Mucosa of descending colon (tissue), 3 donors: Measurements from ENCODE around the gene OR5B17. TPM values are rescaled to one million over a fixed set of nuclear protein-coding genes. Genes with fewer than 3 reads are reported as not detected.
A peak's percentile ranks its signal among the peaks of the same experiment; 100 is the strongest.

Experiments used
- ATAC-seq: fragments of 200-7000 bp; cut with Tn5 transposase; one replicate; pipeline ENCODE4 v1.9.1; 2020; ENCODE audit warnings: mild to moderate bottlenecking, moderate library complexity
- DNase-seq, 3 donors: peaks; one replicate each; pipeline ENCODE4 v3.0.0-alpha.2; 2020
- H3K36me3 ChIP-seq: fragments of 200-600 bp; one replicate; pipeline ENCODE4 v1.8.0; 2021; ENCODE audit warnings: low read depth, mild to moderate bottlenecking
- H3K4me1 ChIP-seq: fragments of 200-600 bp; one replicate; pipeline ENCODE4 v1.8.0; 2021; ENCODE audit warnings: low read depth, mild to moderate bottlenecking
- H3K4me3 ChIP-seq: fragments of 200-600 bp; one replicate; pipeline ENCODE4 v1.8.0; 2021; ENCODE audit warnings: mild to moderate bottlenecking
- H3K9me3 ChIP-seq: fragments of 200-600 bp; one replicate; pipeline ENCODE4 v1.8.0; 2021; ENCODE audit warnings: mild to moderate bottlenecking
- intact Hi-C, 2 donors: fragments of 100-400 bp; cut with DNase I in 1 of 2; cut with micrococcal nuclease in 1 of 2; formaldehyde crosslinking; loops; one replicate each; pipeline versions ENCODE4 v1.11.0 to v1.11.1; 2022; cut with DNase I, micrococcal nuclease
- total RNA-seq, 3 donors: library from RNA; stranded (reverse); fragmentation: NEBNext Ultra II Directional in 2 of 3; extraction: Animal tissue kit (Norgen Biotek cat#: 25700) in 2 of 3; gene quantifications; one replicate each; pipeline versions ENCODE4 v1.2.1 to v1.2.4, GENCODE V29; 2021 to 2023
- TF ChIP-seq, protein P1 (sequence below): fragments of 200-600 bp; IDR thresholded peaks from one replicate; pipeline ENCODE4 v1.8.0; 2022; ENCODE audit warnings: antibody characterized with exemption, mild to moderate bottlenecking
- donor health status: DM: no; HTN: no; CAD: no; lungs with moderate emphysema.
- donor health status: DM: no; HTN: no; CAD: no.
- donor health status: DM: no; HTN: yes; CAD: no.

Gene OR5B17
- total RNA-seq, 3 donors from 2014 or later = not detected

DNA sequence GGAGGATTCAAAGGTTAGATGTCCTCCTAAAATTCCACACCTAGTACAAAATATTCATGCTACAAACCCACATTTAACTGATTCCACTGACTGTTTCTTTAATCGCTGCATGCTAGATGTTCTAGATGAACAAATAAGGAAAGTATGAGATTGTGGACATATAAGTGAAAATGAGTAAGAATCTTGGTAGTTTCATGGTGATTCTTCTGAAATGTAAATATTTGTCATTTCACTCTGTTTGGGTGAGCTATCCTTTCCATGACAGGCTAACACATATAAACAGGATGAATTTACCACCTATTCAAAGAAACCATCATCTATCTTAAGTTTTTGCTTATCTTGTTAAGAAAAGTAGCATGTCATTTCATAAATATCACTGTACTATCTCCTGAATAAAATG lies 33.0 kb upstream of the OR5B17 start:
- no peak overlapping the region for H3K4me3 ChIP-seq
- intact Hi-C loops = no loop called here
- no peaks in the 10 kb centered on the region for H3K9me3 ChIP-seq
- no peaks in the 10 kb centered on the region for H3K4me1 ChIP-seq
- H3K36me3 ChIP-seq = no peaks in the 10 kb centered on the region
- ATAC-seq = no peak
- TF ChIP-seq, protein P1, sequence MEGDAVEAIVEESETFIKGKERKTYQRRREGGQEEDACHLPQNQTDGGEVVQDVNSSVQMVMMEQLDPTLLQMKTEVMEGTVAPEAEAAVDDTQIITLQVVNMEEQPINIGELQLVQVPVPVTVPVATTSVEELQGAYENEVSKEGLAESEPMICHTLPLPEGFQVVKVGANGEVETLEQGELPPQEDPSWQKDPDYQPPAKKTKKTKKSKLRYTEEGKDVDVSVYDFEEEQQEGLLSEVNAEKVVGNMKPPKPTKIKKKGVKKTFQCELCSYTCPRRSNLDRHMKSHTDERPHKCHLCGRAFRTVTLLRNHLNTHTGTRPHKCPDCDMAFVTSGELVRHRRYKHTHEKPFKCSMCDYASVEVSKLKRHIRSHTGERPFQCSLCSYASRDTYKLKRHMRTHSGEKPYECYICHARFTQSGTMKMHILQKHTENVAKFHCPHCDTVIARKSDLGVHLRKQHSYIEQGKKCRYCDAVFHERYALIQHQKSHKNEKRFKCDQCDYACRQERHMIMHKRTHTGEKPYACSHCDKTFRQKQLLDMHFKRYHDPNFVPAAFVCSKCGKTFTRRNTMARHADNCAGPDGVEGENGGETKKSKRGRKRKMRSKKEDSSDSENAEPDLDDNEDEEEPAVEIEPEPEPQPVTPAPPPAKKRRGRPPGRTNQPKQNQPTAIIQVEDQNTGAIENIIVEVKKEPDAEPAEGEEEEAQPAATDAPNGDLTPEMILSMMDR = no peak
- no peak for DNase-seq

DNA sequence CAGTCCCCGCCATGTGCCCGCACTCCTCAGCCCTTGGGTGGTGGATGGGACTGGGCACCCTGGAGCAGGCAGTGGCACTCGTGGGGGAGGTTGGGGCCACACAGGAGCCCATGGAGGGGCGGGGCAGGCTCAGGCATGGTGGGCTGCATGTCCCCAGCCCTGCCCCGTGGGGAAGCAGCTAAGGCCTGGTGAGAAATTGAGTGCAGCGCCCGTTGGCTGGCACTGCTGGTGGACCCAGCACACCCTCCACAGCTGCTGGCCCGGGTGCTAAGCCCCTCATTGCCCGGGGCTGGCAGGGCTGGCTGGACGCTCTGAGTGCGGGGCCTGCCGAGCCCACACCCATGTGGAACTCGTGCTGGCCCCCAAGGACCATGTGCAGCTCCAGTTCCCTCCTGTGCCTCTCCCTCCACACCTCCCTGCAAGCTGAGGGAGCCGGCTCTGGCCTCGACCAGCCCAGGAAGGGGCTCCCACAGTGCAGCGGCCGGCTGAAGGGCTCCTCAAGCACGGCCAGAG lies 31.7 kb upstream of the OR5B17 start:
- H3K4me1 ChIP-seq = no peaks in the 10 kb centered on the region
- intact Hi-C loops = no loop called here
- DNase-seq (peak in 1 of 3 donors; percentile 39), ATAC-seq (no peak)
- no peaks in the 10 kb centered on the region for H3K9me3 ChIP-seq
- TF ChIP-seq, protein P1 = no peak
- H3K36me3 ChIP-seq = no peaks in the 10 kb centered on the region
- no peak overlapping the region for H3K4me3 ChIP-seq

DNA sequence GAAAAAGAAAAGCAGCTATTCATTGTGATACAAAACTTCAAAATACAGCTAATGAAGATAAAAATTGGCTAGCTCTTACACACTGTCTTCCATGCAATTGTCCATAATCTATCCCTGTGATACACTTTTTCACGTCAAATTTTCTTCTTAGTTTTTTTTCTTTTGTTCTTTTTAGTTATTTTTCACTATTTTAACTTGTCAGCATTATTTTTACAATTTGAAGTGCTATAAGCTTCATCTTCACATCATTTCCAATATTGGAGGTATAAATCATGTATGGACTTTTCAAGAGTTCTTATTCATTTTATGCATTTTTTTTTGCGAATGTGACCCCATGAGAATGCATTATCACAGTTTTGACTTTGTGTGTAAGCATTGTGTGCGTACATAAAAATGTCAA lies 4.1 kb downstream of the OR5B17 start:
- no peak for DNase-seq
- ATAC-seq = no peak
- no peaks in the 10 kb centered on the region for H3K36me3 ChIP-seq
- TF ChIP-seq, protein P1 = no peak
- H3K4me3 ChIP-seq = no peak overlapping the region
- intact Hi-C loops = no loop called here
- H3K4me1 ChIP-seq = no peaks in the 10 kb centered on the region
- H3K9me3 ChIP-seq = no peaks in the 10 kb centered on the region

DNA sequence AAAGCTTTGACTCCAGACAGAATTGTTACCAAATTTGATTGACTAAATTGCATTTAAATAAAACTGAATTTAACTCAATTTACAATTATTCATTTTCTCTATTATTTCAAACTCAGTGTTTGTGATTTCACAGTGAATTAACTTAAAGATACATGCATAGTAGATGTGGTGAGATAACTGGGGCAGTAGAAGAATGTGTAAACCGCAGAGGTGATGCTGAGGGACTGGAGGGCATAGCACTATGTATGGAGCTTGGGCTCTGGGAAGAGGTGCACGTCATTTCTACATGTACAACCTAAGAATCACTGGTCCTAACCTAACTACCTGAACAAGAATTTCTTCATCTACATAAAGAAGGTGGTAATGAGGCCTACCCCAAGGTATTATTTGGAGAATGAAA lies 13.7 kb downstream of the OR5B17 start:
- DNase-seq (no peak), ATAC-seq (no peak)
- intact Hi-C loops = no loop called here
- TF ChIP-seq, protein P1 = no peak
- no peak overlapping the region for H3K4me3 ChIP-seq
- H3K4me1 ChIP-seq = no peaks in the 10 kb centered on the region
- no peaks in the 10 kb centered on the region for H3K36me3 ChIP-seq
- H3K9me3 ChIP-seq = no peaks in the 10 kb centered on the region

DNA sequence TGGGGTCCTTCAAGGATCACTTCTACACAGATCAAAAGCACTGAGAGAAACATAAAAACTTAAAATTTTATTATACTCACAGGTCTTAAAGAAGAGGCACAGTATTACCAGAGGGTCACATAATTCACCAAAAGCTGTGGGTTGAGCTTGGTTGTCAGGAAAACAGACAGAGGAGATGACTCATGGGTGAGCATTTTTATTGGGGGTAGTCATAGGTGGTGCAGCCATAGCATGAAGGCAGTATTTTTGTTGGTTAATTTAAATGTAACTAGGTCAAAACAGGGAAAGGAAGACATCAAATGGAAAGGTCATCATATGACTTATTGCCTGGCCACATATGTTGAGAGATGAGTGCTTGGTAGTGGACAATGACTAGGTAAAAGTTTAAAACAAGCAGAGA lies 24.2 kb downstream of the OR5B17 start:
- Histone ChIP-seq H3K4me3 (no peak overlapping the region), H3K4me1 (no peaks in the 10 kb centered on the region), H3K36me3 (no peaks in the 10 kb centered on the region), H3K9me3 (no peaks in the 10 kb centered on the region)
- no peak for ATAC-seq
- intact Hi-C loops = no loop called here
- DNase-seq = no peak
- TF ChIP-seq, protein P1 = no peak

DNA sequence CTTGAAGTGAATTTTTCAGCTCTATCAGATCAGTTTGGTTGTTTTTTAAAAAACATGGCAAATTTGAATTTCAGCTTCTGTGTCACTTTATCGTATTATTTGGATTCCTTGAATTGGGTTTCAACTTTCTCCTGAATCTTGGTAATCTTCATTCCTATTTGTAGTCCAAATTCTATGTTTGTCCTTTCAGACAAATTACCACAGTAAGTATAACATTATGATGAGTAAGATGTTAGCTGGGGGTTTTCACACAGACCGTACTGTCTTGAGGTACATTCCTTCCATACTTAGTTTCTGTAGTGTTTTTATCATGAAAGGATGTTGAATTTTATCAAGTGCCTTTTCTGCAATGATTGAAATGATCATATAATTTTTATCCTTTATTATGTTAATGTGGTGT lies 28.0 kb downstream of the OR5B17 start:
- Histone ChIP-seq H3K4me1 (no peaks in the 10 kb centered on the region), H3K4me3 (no peak overlapping the region), H3K36me3 (no peaks in the 10 kb centered on the region), H3K9me3 (no peaks in the 10 kb centered on the region)
- TF ChIP-seq, protein P1 = no peak
- no peak for ATAC-seq
- no peak for DNase-seq
- intact Hi-C loops = no loop called here
